Testis (tissue), 2 donors: ENCODE data around the gene AQP6.

Source experiments
- POLR2A ChIP-seq: fragments of 450-650 bp; IDR thresholded peaks from one replicate; pipeline ENCODE4 v1.6.1; 2017; ENCODE audit warnings: antibody characterized with exemption, mild to moderate bottlenecking, moderate library complexity
- TF ChIP-seq, protein P1 (sequence below), 3 experiments: fragments of 450-650 bp in 2 of 3; fragments of 200-600 bp in 1 of 3; sonication (generic) in 1 of 3; IDR thresholded peaks; one replicate each; pipeline ENCODE4 v1.5.1; 2016 to 2019; ENCODE audit warnings: antibody characterized with exemption in 3 of 3, mild to moderate bottlenecking in 2 of 3, moderate library complexity in 1 of 3

DNA sequence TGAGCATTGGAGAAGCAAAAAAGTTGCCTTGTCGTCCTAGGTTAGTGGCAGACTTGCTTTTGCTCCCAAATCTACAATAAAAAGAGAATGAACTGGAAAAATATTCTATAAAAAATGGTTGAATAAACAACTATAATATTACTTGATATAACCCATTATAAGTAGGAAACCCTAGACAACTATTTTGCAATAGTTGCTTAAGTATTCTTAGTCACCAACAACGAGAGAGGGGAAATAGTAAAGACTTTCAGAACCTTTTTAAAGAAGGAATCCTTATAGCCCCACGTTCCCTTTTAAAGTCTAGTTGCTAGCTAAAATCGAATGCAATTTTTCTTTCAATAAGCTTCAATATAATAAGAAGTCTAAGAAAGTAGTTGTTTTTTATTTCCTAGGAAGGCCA, 17.5 kb downstream of the AQP6 start:
- TF ChIP-seq, protein P1, sequence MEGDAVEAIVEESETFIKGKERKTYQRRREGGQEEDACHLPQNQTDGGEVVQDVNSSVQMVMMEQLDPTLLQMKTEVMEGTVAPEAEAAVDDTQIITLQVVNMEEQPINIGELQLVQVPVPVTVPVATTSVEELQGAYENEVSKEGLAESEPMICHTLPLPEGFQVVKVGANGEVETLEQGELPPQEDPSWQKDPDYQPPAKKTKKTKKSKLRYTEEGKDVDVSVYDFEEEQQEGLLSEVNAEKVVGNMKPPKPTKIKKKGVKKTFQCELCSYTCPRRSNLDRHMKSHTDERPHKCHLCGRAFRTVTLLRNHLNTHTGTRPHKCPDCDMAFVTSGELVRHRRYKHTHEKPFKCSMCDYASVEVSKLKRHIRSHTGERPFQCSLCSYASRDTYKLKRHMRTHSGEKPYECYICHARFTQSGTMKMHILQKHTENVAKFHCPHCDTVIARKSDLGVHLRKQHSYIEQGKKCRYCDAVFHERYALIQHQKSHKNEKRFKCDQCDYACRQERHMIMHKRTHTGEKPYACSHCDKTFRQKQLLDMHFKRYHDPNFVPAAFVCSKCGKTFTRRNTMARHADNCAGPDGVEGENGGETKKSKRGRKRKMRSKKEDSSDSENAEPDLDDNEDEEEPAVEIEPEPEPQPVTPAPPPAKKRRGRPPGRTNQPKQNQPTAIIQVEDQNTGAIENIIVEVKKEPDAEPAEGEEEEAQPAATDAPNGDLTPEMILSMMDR (IDR thresholded peaks at IDR 0.05) = no peak
- no peak for TF ChIP-seq POLR2A
